HG03378 (cell line): ENCODE data around the gene SCFD1.
"Not testable (repeated sequence)": the region's sequence is repeated elsewhere in the genome, so short reads cannot be mapped to it uniquely, and the experiment has no call there.

Experiments used
- ATAC-seq: cut with Tn5 transposase; IDR thresholded peaks from one replicate; pipeline ENCODE4 v1.9.1; 2021; ENCODE audit warnings: mild to moderate bottlenecking, moderate library complexity; ENCODE audit not compliant: unreplicated experiment

The SCFD1 gene

GRCh38 chr14:30669594-30669993, 47.5 kb downstream of the SCFD1 start:
- no peak for ATAC-seq

DNA sequence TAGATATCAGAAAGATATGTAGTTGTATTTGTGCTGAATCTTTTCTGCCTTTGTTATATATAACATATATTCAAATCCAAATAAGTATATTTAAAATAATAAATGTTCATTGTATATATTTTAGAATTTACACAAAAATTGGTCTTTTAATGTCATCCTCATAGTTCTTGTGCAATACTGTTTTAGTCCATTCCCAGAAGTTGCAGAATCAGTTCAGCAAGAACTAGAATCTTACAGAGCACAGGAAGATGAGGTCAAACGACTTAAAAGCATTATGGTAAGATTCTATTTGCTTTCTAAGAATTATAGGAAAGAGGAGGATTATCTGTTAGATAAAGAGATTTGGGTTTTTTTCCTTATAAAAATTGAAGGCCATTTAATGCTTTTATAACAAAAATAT, 51.0 kb downstream of the SCFD1 start:
- ATAC-seq, result no peak

DNA sequence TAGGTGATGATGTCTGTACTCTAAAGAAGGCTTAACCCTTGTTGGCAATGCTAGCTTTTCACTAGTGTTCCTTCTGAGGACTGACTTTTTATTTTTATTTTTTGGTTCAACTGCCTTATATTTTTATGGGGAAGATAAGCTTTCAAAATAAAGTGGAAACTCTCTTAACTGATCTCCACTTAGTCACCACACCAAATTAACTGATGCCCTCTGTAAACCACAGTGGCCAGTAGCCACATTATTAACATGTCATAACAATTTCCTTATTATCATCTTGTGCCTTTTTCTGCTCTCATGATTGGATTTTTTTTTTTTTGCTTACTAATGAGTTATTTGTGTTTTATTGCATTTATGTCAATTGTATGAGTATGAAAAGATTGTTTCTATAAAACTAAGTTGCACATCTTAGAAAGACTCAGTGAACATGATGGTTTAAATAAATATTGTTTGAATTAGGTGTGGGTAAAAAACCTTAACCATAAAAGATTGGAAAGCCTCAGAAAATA, 56.9 kb downstream of the SCFD1 start:
- no peak for ATAC-seq

DNA sequence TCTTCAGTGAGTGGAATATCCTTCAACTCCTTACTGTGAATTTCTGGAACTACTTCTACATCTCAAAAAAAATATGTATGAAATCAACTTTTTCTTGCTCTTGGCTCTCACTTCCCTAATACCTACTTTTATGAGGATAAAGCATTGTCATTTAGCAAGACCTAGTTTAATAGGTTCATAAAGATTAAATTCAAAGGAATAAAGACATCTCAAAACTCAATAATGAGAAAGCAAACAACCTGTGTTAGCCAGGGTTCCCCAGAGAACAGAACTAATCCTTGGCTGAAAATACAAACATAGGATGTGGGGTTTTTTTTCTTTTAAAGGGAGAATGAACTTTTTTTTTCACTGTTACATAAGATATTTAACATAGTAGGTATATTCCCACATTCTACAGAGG, 57.9 kb downstream of the SCFD1 start:
- ATAC-seq, result no peak

GRCh38 chr14:30680776-30681175, 58.7 kb downstream of the SCFD1 start:
- not testable (repeated sequence) for ATAC-seq

DNA sequence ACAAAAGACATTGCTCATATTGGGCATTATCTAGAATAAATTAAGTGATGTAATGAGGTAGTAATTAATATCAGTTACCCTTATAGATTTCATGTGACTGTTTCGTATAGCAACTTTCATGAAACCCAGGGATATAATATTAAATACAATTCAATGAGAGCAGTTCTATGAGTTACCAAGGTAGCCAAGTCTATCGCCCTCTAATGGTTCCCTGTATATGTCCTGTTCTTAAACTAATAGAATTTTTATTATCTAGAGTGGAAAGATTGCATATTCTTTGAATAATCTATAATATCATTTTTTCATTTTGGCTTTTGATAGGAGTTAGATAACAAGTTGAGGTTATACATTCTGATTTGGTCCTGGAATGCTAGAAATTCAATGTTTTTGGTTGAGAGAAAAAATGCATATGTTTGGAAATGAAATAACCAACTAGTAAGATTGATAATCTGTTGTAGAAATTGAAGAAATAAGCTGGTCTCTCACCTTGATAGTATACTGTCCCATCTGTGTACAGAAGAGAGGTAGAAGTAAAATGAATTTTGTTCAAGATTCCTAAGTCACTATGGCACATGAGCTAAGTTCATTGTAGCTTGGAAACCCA, 59.7 kb downstream of the SCFD1 start:
- no peak for ATAC-seq

- ATAC-seq, result not testable (repeated sequence)
Measured at GRCh38 chr14:30690487-30691355, 68.6 kb downstream of the SCFD1 start.

- ATAC-seq, result no peak
Measured at GRCh38 chr14:30691751-30692398, 69.8 kb downstream of the SCFD1 start.

DNA sequence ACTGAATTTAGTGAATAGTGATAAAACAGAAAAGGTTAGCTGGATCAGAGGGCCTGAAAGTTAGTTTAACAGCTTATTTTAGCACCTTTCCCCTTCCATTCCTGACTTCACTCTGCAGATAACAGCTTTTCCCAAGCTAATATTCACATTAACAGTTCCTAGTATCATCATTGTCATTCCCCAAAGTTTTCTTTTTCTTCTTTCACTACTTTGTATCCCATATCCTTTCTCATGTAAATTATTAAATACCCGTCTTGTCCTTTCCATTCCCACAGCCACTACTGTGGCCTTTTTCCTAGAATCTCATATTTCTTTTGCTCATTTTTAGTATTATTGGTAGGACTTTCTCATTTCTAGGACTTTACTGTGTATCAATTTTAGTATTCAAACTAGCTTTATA, 70.5 kb downstream of the SCFD1 start:
- no peak for ATAC-seq

GRCh38 chr14:30698463-30698862, 76.3 kb downstream of the SCFD1 start:
- no peak for ATAC-seq

- no peak for ATAC-seq
Measured at GRCh38 chr14:30706704-30707103, 84.6 kb downstream of the SCFD1 start.

GRCh38 chr14:30708157-30708556, 86.0 kb downstream of the SCFD1 start:
- ATAC-seq, result no peak

DNA sequence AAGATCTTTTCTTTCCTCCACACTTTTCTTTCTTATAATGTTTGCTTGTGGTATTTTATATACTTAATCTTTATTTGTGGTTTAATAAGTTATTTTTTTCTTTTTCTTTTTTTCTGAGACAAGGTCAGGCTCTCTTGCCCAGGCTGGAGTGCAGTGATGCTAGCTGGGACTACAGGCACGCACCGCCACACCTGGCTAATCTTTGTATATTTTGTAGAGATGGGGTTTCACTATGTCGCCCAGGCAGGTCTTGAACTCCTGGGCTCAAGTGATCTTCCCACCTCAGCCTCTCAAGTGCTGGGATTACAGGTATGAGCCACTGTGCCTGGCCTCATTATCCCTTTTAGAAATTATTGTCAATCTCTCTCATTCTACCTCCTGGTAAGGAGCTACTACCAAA, 87.1 kb downstream of the SCFD1 start:
- ATAC-seq, result no peak

- ATAC-seq, result no peak
Measured at GRCh38 chr14:30710876-30711275, 88.8 kb downstream of the SCFD1 start.

- ATAC-seq, result no peak
Measured at GRCh38 chr14:30719137-30719536, 97.0 kb downstream of the SCFD1 start.

DNA sequence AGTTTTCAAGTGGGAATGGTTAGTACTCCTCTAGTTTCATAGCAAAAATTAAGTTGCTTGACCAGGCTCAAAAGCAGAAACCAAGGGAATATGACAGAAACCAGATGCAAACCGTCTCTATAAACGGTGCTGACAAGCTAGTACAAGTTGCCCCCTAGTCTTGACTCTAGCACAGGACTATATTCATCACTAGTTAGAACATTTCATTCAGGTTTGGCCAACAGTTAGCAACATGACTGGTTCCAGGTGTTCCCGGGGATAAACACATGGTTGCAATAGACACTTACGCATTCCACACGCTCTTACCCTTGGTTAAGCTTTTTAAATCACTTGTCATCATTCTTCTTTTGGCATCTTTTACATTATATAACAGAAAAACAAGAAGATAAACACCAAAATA, 103.6 kb downstream of the SCFD1 start:
- ATAC-seq, result no peak

DNA sequence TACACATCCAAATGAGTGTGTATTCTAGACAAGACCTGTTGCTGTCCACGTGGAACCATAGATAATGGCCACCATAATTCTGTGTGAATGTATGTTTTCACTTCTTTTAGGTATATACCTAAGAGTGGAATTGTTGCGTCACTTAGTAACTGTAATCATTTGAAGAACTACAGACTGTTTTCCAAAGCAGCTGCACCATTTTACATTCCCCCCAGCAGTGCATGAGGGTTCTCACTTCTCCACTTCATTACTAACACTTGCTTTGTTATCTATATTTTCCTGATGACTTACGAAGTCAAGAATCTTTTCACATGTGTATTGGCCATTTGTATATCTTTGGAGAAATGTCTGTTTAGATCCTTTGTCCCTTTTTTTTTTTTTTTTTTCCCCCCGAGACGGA, 106.4 kb downstream of the SCFD1 start:
- ATAC-seq, result no peak

- ATAC-seq, result no peak
Measured at GRCh38 chr14:30737916-30738315, 115.8 kb downstream of the SCFD1 start.

DNA sequence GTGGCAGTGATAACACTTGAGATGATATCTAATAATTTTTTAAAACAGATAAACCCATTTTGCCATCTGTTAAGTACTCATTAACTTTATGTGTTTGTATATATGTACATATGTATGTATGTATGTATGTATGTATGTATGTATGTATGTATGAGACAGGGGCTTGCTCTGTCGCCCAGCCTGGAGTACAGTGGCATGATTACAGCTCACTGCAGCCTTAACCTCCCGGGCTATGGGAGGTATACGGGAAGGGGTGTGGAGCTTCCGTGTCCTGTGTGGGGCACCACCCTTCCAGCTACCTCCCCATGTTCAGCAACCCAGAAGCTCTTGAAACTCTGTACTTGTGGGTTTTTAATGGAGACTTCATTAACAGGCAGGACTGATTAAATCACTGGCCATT, 116.9 kb downstream of the SCFD1 start:
- no peak for ATAC-seq

DNA sequence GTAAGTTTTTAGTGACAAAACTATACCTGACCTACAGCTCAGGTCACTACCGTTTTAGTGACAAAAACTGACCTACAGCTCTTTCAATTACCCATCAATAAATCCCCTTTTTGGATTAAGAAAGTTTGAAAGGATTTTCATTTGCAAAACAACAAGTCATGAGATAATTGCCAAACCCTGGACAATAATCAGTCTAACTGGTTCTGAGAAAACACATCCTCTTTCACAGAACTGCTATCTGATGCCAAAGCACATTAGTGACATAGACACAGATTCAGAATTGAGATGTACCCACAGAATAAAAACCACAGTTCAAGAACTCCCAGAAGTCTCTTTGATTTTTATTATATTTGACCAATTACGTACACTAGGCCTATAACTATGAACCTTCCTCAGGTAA, 126.2 kb downstream of the SCFD1 start:
- ATAC-seq, result no peak

DNA sequence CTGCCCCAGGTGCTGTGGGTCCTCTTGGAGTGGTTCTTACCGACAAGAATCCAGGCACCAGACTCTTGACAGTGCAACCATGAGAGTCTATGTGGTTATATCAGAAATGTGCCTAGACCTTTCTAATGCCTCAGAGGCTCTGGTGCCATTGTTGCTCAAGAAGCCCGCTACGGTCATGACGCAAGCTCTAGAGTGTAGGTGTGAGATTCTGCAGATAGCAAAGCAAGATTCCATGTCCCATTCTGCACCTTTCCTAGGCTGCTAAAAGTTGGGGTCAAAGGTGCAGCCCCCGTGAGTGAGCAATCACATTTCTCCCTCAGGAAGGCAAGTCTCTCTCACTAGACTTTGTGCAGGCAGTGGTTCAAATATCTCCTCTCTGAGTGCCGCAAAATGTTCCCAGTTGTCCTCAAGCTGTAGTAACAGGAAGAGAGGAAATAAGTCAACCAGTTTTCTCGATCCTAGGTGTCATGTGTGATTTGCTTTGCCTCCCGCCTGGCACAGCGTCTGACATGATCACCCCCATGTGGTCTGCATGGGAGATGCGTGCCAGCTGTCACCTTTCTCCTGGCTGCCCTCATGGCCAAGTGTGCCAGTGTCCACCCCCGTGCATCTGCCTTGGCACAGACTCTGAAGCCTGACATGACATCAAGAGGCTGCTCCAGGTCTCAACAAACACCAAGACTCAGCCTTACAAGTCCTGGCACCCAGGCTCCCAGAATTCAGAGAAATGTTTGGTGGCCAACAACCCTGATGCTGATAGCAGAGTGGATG, 129.7 kb downstream of the SCFD1 start:
- no peak for ATAC-seq
